Endothelial cell of umbilical vein (primary cell): ENCODE results near the gene PARN. TPM values are rescaled to one million over a fixed set of nuclear protein-coding genes. Genes with fewer than 3 reads are reported as not detected.
A peak's percentile ranks its signal among the peaks of the same experiment; 100 is the strongest.

ENCODE experiments used
- BruUV-seq: library from RNA; stranded (reverse); fragments of 400-500 nt; replicated peaks from 2 replicates; lab custom pipeline; 2021; lab: Mats Ljungman, UMichigan
- CTCF ChIA-PET: fragments of 300-600, 350-600 bp; sonication (Branson Sonifier 250); formaldehyde crosslinking; loops from one replicate; lab custom pipeline; 2021; ENCODE audit warnings: antibody characterized with exemption, inconsistent platforms; lab: Charles Lee
- POLR2A ChIA-PET: fragments of 300-600, 350-600 bp; sonication (Branson Sonifier 250); formaldehyde crosslinking; loops from one replicate; lab custom pipeline; 2021; ENCODE audit warnings: antibody characterized with exemption, inconsistent platforms; lab: Charles Lee
- DNase-seq: peaks from one replicate; pipeline ENCODE4 v3.0.0-alpha.2; 2011; ENCODE audit warnings: low read depth, low spot score
- FAIRE-seq: peaks from 2 replicates; lab custom pipeline; 2011; peaks lifted over from hg19 to GRCh38; lab: Jason Lieb, UNC
- H2AFZ ChIP-seq: 2 replicates; pipeline ENCODE4 v1.6.0; 2012; ENCODE audit warnings: low read depth, low read length, control low read depth, inconsistent platforms
- H3K27ac ChIP-seq: 2 replicates; pipeline ENCODE4 v1.5.1; 2011; ENCODE audit warnings: low read depth, mild to moderate bottlenecking, control low read depth, low read length, moderate library complexity; ENCODE audit not compliant: insufficient read depth
- H3K27me3 ChIP-seq, 2 experiments: 2 replicates each; pipeline versions ENCODE4 v1.6.0 to v1.6.1; 2011; ENCODE audit warnings: low read length in 2 of 2, mixed read lengths in 1 of 2; ENCODE audit not compliant: control insufficient read depth in 2 of 2, insufficient read depth in 2 of 2
- H3K36me3 ChIP-seq, 2 experiments: 2 replicates in 1 of 2; 3 replicates in 1 of 2; pipeline ENCODE4 v1.5.1; 2011; ENCODE audit warnings: low read length in 2 of 2, mild to moderate bottlenecking in 1 of 2, moderate library complexity in 1 of 2; ENCODE audit not compliant: control insufficient read depth in 2 of 2, insufficient read depth in 2 of 2; ENCODE audit errors: extremely low read depth in 1 of 2
- H3K4me1 ChIP-seq: 3 replicates; pipeline ENCODE4 v1.5.1; 2011; ENCODE audit warnings: mild to moderate bottlenecking, low read length; ENCODE audit not compliant: control insufficient read depth, insufficient read depth; ENCODE audit errors: extremely low read depth
- H3K4me2 ChIP-seq: 2 replicates; pipeline ENCODE4 v1.6.1; 2011; ENCODE audit warnings: low read length, control low read depth, mixed read lengths; ENCODE audit not compliant: insufficient read depth
- H3K4me3 ChIP-seq, 3 experiments: fragments of 200-600 bp in 1 of 3; sonication (generic), shearing (Covaris generic) in 1 of 3; replicated peaks in 1 of 3; 2 replicates each; pipeline ENCODE4 v1.5.1; 2011 to 2016; ENCODE audit warnings: control low read depth in 3 of 3, low read length in 3 of 3, mild to moderate bottlenecking in 2 of 3, inconsistent platforms in 1 of 3, low read depth in 1 of 3, moderate library complexity in 1 of 3; ENCODE audit not compliant: insufficient read depth in 1 of 3
- H3K79me2 ChIP-seq: 2 replicates; pipeline ENCODE4 v1.6.0; 2012; ENCODE audit warnings: low read length, inconsistent platforms; ENCODE audit not compliant: control insufficient read depth, insufficient read depth
- H3K9ac ChIP-seq: replicated peaks from 2 replicates; pipeline ENCODE3; 2011; ENCODE audit warnings: low read length, control low read depth; ENCODE audit not compliant: insufficient read depth; ENCODE audit errors: extremely low read depth
- H3K9me1 ChIP-seq: replicated peaks from 3 replicates; pipeline ENCODE4 v1.6.0; 2011; ENCODE audit warnings: mild to moderate bottlenecking, low read length; ENCODE audit not compliant: control insufficient read depth, insufficient read depth; ENCODE audit errors: extremely low read depth
- H3K9me3 ChIP-seq: replicated peaks from 2 replicates; pipeline ENCODE4 v1.5.1; 2012; ENCODE audit warnings: low read length, inconsistent platforms; ENCODE audit not compliant: control insufficient read depth, insufficient read depth
- H4K20me1 ChIP-seq: replicated peaks from 2 replicates; pipeline ENCODE3; 2011; ENCODE audit warnings: mild to moderate bottlenecking, low read length; ENCODE audit not compliant: control insufficient read depth, insufficient read depth; ENCODE audit errors: extremely low read depth
- CTCF ChIP-seq, 2 donors: IDR thresholded peaks; 1 replicate in 1 of 2; 2 replicates in 1 of 2; pipeline ENCODE4 v1.5.1; 2011; ENCODE audit warnings: low read length in 2 of 2, mild to moderate bottlenecking in 2 of 2, moderate library complexity in 2 of 2, control low read depth in 1 of 2, inconsistent platforms in 1 of 2, low read depth in 1 of 2; ENCODE audit not compliant: insufficient read depth in 1 of 2; ENCODE audit errors: extremely low read depth in 1 of 2
- EZH2 ChIP-seq: IDR thresholded peaks from 2 replicates; pipeline ENCODE4 v1.6.1; 2012; ENCODE audit warnings: borderline replicate concordance, low read depth, mild to moderate bottlenecking, moderate library complexity, low read length, inconsistent platforms; ENCODE audit not compliant: severe bottlenecking
- FOS ChIP-seq: IDR thresholded peaks from 2 replicates; pipeline ENCODE4 v1.6.1; 2011; ENCODE audit warnings: mild to moderate bottlenecking, low read length, moderate library complexity, borderline replicate concordance; ENCODE audit not compliant: insufficient read depth
- GATA2 ChIP-seq: IDR thresholded peaks from 2 replicates; pipeline ENCODE4 v1.7.0; 2011; ENCODE audit warnings: low read depth, mild to moderate bottlenecking, moderate library complexity, mixed read lengths, low read length; ENCODE audit not compliant: insufficient read length, insufficient read depth
- JUN ChIP-seq: IDR thresholded peaks from 2 replicates; pipeline ENCODE4 v1.6.1; 2011; ENCODE audit warnings: borderline replicate concordance, low read depth; ENCODE audit not compliant: insufficient read length, insufficient read depth
- MAX ChIP-seq: IDR thresholded peaks from 2 replicates; pipeline ENCODE4 v1.6.1; 2011; ENCODE audit not compliant: insufficient read depth, insufficient read length
- MYC ChIP-seq: IDR thresholded peaks from one replicate; pipeline ENCODE4 v1.6.1; 2011; ENCODE audit warnings: mild to moderate bottlenecking, low read depth, low read length
- POLR2A ChIP-seq: IDR thresholded peaks from 2 replicates; pipeline ENCODE4 v1.6.1; 2012; ENCODE audit warnings: low read depth, mild to moderate bottlenecking, control low read depth, low read length
- POLR2AphosphoS5 ChIP-seq: IDR thresholded peaks from 2 replicates; pipeline ENCODE4 v1.6.1; 2012; ENCODE audit warnings: low read depth, mild to moderate bottlenecking, control low read depth, low read length, moderate library complexity; ENCODE audit not compliant: insufficient read depth
- dilution Hi-C: fragments of 300-500 bp; cut with MboI; formaldehyde crosslinking; loops from one replicate; pipeline ENCODE4 v1.15.0; 2019; ENCODE audit warnings: low sequenced_read_pairs; ENCODE audit not compliant: extremely low pct_ligation_motif_present
- intact Hi-C: fragments of 100-400 bp; cut with micrococcal nuclease; formaldehyde crosslinking; loops from one replicate; pipeline ENCODE4 v1.10.0; 2022
- polyA plus RNA-seq, 4 experiments: library from polyadenylated mRNA; depleted of rRNA in 3 of 4; stranded (reverse) in 3 of 4; unstranded in 1 of 4; fragments of >200 nt; gene quantifications; 2 replicates each; pipeline versions ENCODE4 v1.2.1 to v1.2.3, GENCODE V29; 2011 to 2012; ENCODE audit warnings: missing spikeins in 1 of 4
- total RNA-seq: library from RNA; stranded (reverse); gene quantifications from 2 replicates; pipeline ENCODE4 v1.2.3, GENCODE V29; 2021

Gene PARN
- total and polyA plus RNA-seq, 2 donors (not counting 3 experiments of a cell fraction or from before 2014, with no cell fraction given), result 16.9 to 24.6 TPM

GRCh38 chr16:14399378-14400284 is 230.4 kb downstream of the PARN start:
- Histone ChIP-seq H3K27ac (peak overlapping the region; percentile 38), H3K9ac (no peak overlapping the region), H2AFZ (no peak overlapping the region), H4K20me1 (no peaks in the 10 kb centered on the region), H3K79me2 (no peaks in the 10 kb centered on the region), H3K27me3 (no peaks in the 10 kb centered on the region), H3K36me3 (no peaks in the 10 kb centered on the region), H3K9me3 (no peaks in the 10 kb centered on the region), H3K4me3 (no peak overlapping the region), H3K4me1 (peaks cover 11% of the 10 kb centered on the region), H3K4me2 (peak overlapping the region; percentile 23), H3K9me1 (no peaks in the 10 kb centered on the region)
- FAIRE-seq, result peak; percentile 67
- ChIA-PET CTCF (no interaction called here), POLR2A (no interaction called here)
- DNase-seq, result peak; percentile 34
- TF ChIP-seq MYC, result no peak
- peak; percentile 40 for TF ChIP-seq JUN
- TF ChIP-seq POLR2AphosphoS5, result no peak
- no peak for TF ChIP-seq MAX
- no peak for TF ChIP-seq POLR2A
- no peak for TF ChIP-seq CTCF (IDR thresholded peaks at IDR 0.05; ENCODE audit: extremely low read depth in 1 of 2, insufficient read depth in 1 of 2, low read depth in 1 of 2, low read length in 2 of 2)
- peak; percentile 71 for TF ChIP-seq FOS
- no peak for TF ChIP-seq GATA2
- no peak for TF ChIP-seq EZH2
- TSS peak; percentile 67 for BruUV-seq
- intact Hi-C loops, result loop anchor here (1.0 kb wide), 1 partner anchor 130 kb away; no protein-coding TSS in a partner anchor
- dilution Hi-C loops, result no loop called here
